HG02885 (cell line): ENCODE results near the gene TCHHL1.

Experiments used
- ATAC-seq: cut with Tn5 transposase; IDR thresholded peaks from one replicate; pipeline ENCODE4 v1.9.1; 2021; ENCODE audit warnings: mild to moderate bottlenecking; ENCODE audit not compliant: unreplicated experiment, poor library complexity

The TCHHL1 gene

DNA sequence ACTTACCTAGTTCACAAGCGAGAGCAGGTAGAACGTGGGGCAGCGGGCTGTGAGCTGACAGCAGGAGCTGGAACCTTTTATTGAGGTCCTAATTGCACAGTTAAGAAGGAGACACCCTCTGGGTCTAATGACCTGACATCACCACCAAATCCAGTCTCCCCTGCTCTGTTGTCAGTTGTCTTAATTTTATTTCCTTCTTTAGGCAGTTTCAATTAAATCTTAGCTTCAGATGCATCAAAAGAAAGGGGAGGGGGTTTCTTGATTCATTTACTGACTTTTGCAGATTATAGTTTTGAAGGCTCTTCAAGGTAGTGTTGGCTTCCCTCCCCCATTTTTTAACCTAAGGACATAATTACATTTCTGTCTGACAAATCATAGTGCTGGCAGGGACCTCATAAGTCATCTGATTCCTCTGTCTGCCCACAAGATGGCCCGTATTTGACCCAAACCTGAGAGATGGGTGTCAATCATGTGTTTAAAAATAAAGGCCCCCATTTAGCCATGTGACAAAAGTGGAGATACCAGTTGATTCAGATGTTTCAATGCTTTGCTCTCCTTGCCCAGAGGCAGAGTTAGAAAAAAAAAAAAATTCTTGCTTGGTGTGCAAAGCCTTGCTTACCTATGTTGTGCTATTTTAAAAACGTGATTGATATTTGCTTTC, at the start of gene TCHHL1:
TCHHL1 (minus strand) TSS at position 51 of the 661 bp plus-strand sequence. CDS start 921 bp downstream, outside the sequence.
- ATAC-seq = no peak

DNA sequence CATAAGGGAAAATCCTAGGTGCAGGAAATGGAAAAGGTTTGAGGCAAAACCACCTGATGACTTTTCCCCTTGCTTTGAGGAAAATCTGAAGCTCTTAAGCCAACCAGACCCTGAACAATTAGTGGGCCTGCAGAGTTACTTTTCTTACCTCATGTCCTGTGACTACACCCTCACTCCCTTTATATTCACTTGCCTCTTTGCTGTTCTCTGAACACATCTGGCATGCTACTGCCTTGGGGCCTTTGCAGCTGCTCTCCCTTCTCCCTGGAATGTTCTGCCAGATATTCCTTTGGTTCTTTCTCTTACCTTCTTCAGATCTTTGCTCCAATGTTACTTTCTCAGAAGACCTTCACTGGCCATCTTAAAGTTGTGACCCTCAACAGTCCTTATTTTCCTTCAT, 48.4 kb upstream of the TCHHL1 start:
- no peak for ATAC-seq

DNA sequence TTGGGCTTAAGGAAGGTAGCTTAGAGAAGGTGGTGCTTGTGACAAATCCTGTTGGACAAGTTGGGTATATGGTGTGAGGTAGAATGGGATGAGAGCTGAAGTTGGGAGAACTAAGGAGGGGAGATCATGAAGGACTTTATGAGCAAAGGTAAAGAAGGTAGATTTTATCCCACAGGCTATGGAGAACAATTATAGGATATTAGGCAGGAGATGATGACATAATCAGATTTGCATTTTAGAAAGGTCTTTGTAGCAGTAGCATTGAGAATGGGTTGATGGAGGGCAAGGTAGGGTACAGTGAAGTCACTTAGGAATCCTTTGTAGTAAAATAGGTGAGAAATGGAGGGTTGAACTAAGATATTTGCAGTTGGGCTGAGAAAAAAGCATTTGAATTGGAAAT, 41.3 kb upstream of the TCHHL1 start:
- no peak for ATAC-seq

DNA sequence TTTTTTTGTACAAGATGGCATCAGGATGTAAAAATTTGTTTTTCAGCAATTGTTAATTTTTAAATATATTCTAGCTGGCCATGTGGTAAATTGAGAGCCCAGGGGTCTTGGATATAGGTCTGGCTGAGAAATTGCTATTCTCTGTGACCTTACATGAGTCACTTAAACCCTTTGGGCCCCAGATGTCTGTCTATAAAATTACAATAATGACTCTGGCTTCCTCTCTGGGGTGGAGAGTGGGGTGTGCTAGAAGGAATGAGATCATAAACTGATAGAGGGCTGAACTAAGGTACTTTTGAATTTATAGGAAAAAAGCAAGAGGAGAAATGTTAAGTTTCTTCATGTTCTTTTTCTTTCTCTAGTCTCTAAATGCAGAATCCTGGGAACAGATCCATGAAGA, 38.8 kb upstream of the TCHHL1 start:
- no peak for ATAC-seq

DNA sequence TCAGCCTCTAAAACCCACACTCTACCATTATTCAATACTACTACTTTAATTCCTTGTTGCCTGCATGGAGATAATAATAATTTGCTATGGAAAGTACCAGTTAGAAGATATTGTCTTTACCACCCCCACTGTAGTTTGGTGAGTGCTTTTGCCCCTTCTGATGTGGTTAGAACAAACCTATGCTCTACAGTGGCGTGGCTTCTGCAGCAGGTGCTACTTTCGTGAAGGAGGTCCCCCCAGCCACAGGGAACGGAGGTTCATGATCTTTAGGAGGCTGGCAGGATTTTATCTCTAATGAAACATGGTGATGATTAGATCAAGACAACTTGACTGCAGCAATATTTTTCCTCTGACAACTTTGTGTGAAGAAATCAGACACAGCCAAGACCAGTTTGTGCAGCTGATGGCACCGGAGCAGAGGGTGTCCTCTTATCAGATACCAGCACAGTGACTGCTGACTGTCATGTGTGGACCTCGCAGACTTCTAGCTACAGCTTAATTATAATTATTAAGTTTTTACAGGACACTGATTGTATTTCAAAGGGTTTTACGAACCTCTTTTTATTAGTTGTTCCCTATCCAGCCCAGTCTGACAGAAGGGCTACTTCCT, 37.1 kb upstream of the TCHHL1 start:
- ATAC-seq = no peak

DNA sequence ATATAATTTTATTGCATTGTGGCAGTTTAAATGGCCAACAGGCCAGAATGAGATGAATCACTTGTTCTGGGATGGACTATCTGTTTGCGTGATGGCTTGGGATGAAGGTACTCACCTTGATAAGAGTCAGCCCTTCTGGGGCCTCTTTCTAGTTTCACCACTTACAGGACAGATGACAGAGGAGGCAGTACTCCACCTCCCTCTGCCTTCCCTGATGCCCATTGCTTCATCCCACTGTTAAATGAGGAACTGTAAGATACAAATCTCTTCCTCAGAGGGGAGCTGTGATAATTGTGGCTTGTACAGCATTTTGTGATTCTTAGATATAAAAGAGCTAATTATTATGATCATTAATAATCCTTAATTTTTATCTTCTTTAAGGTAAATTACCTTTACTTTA, 30.1 kb upstream of the TCHHL1 start:
- no peak for ATAC-seq

DNA sequence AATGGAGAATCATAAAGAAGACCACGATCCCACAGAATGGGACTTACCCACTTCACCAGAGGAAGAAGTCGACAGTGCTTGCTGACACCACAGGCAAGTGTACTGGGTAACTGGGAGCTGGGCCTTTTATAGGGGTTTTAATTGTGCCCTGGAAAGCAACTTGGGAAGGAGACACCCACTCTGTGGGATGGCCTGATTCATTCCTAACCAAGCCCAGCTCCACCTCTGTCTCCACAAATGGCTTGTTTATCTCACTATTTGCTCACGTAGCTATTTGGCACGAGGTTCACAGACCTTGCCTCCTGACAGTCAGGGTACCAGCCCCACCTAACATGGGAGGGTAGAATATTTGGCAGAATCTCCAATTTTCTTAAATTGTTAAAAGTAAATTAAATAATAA, 26.5 kb upstream of the TCHHL1 start, which contains the start of gene TCHH:
TCHH (minus strand) TSS at position 101 of the 400 bp plus-strand sequence. CDS start 1,364 bp downstream, outside the sequence.
- no peak for ATAC-seq

DNA sequence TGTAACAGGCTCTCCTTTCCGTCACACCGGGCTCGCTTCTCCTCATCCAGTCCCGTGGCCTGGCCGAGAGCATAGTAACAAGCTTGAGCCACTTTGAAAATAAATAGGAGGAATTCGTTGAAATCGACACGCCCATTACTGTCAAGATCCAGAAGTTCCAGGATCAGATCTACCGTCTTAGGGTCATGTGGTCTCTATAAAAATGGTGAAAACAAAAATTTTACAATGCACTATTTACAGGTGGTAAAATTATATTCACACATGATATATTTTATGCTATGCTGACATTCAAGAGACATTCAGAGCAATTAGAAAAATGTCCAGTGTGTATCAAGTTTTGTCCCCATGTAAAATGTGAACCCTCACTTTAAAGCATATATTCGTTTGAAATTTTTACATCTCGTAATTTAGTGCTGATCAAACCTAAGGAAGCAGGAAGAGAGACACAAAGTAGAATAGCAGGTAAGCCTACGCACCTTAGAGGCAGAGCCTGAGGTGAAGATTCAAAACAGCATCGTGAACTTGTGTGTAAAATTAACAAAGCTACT, 24.1 kb upstream of the TCHHL1 start:
- ATAC-seq = no peak

DNA sequence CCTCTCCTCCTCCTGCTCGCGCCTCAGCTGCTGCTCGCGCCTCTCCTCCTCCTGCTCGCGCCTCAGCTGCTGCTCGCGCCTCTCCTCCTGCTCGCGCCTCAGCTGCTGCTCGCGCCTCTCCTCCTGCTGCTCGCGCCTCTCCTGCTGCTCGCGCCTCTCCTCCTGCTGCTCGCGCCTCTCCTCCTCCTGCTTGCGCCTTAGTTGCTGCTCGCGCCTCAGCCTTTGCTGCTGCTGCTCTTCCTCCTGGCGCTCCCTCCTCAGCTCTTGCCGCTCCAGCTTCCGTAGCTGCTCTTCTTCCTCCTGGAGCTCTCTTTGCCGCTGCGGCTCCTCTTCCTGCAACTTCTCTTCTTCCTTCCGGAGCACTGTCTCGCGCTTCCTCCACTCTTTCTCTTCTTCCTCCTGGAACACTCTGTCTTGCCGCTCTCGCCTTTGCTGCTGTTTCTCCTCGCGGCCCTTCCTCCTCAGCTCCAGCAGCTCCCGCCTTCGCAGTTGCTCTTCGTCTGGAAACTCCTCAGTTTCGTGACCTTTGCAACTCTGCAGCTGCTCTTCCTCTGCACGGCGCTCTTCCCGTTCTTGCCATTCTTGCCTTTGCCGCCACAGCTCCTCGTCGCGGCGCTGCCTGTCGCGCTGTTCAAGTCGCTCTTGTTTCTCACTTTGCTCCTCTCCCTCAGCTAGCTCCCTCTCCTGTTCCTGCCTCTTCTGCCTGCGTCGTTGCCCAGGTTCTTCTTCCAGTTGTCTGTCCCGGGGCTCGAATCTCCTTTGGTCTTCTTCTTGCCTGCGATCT, 23.4 kb upstream of the TCHHL1 start:
- no peak for ATAC-seq

DNA sequence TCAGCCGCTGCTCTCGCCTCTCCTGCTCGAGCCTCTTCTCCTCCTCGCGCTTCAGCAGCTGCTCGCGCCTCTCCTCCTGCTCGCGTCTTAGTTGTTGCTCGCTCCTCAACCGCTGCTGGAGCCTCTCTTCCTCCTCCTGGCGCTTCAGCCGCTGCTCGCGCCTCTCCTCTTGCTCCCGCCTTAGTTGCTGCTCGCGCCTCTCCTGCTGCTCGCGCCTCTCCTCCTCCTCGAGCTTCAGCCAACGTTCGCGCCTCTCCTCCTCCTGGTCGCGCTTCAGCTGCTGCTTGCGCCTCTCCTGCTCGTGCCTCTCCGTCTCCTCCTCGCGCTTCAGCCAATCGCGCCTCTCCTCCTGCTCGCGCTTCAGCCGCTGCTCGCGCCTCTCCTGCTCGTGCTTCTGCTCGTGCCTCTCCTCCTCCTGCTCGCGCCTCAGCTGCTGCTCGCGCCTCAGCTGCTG, 22.7 kb upstream of the TCHHL1 start:
- no peak for ATAC-seq

DNA sequence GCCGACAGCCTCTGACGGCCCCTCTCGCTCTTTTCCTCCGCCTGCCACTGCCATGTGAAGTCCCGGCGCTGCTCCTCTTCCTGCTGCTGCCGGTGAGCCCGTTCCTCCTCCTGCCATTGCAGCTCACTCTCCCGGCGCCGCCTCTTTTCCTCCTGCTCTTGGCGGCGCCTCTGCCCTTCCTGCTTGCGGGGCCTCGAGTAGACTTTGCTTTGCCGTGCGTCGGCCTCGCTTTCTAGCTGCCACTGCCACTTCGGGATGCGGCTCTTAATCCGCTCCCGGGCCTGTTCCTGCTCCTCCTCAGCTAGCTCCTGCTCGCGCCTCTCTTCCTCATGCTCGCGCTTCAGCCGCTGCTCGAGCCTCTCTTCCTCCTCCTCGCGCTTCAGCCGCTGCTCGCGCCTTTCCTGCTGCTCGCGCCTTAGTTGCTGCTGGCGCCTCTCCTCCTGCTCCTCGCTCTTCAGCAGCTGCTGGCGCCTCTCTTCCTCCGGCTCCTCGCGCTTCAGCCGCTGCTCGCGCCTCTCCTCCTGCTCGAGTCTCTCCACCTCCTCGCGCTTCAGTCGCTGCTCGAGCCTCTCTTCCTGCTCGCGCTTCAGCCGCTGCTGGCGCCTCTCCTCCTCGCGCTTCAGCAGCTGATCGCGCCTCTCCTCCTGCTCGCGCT, 22.1 kb upstream of the TCHHL1 start:
- no peak for ATAC-seq

DNA sequence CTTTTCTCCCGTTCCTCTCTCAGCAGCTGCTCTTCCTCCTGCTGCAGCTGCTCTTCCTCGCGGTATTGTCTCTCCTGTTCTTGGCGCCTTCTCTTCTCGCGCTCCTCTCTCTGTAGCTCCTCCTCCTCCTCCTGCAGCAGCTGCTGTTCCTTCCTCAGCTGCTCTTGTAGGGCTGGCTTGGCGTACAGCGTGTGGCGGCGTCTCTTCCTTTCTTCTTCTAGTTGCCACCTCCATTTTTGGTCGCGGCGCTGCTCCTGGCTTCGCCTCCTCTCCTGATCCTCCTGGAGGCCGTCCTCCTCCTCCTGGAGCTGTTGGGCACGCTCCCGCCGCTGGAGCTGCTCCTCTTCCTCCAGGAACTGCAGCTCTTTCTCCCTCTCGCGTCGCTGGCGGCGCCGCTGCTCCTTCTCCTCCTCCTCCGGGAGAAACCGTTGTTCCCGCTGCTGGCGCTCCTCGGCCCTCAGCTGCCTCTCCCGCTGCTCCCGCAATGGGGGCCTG, 21.5 kb upstream of the TCHHL1 start:
- no peak for ATAC-seq

DNA sequence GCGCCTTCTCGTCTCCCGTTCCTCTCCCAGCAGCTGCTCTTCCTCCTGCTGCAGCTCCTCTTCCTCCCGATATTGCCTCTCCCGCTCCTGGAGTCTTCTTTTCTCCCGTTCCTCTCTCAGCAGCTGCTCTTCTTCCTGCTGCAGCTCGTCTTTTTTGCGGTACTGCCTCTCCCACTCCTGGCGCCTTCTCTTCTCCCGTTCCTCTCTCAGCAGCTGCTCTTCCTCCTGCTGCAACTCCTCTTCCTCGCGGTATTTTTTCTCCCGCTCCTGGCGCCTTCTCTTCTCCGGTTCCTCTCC, 21.1 kb upstream of the TCHHL1 start:
- no peak for ATAC-seq

DNA sequence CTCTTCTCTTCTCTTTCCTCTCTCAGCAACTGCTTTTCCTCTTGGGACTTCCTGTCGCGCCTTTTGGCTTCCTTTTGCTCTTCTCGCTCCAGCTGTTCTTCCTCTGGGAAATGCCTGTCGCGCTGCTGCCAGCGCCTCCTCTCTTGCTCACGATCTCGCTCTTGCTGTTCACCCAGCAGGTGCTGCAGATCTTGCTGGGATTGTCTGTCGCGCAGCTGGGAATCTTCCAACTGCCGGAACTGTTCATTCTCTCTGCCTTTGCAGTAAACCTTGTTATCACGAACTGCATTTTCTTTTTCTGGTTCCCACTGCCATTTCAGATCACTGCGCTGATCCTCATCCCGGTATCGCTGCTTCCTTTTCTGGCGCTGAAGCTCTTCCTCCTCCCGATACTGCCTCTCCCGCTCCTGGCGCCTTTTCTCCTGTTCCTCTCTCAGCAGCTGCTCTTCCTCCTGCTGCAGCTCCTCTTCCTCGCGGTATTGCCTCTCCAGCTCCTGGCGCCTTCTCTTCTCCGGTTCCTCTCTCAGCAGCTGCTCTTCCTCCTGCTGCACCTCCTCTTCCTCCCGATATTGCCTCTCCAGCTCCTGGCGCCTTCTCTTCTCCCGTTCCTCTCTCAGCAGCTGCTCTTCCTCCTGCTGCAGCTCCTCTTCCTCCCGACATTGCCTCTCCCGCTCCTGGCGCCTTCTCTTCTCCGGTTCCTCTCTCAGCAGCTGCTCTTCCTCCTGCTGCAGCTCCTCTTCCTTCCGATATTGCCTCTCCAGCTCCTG, 20.6 kb upstream of the TCHHL1 start:
- no peak for ATAC-seq

DNA sequence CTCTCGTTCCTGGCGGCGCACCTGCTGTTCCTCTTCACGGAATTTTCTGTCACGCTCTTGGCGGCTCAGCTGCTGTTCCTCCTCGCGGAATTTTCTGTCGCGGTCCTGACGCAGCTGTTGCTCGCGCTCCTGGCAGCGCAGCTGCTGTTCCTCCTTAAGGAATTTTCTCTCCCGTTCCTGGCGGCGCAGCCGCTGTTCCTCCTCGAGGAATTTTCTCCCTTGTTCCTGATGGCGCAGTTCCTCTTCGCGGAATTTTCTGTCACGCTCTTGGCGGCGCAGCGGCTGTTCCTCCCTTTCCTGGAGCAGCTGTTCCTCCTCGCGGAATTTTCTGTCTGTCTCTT, 20.0 kb upstream of the TCHHL1 start:
- ATAC-seq = no peak

DNA sequence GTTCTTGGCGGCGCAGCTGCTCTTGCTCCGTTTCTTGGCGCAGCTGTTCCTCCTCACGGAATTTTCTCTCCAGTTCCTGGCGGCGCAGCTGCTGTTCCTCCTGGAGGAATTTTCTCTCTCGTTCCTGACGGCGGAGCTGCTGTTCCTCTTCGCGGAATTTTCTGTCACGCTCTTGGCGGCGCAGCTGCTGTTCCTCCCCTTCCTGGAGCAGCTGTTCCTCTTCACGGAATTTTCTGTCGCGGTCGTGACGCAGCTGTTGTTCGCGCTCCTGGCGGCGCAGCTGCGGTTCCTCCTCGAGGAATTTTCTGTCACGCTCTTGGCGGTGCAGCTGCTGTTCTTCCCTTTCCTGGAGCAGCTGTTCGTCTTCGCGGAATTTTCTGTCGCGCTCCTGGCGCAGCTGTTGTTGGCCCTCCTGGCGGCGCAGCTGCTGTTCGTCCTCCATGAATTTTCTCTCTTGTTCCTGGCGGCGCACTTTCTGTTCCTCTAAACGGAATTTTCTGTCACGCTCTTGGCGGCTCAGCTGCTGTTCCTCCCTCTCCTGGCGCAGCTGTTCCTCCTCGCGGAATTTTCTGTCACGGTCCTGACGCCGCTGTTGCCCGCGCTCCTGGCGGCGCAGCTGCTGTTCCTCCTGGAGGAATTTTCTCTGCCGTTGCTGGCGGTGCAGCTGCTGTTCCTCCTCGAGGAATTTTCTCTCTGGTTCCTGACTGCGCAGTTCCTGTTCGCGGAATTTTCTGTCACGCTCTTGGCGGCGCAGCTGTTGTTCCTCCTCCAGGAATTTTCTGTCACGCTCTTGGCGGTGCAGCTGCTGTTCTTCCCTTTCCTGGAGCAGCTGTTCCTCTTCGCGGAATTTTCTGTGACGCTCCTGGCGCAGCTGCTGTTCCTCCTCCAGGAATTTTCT, 19.4 kb upstream of the TCHHL1 start:
- no peak for ATAC-seq

DNA sequence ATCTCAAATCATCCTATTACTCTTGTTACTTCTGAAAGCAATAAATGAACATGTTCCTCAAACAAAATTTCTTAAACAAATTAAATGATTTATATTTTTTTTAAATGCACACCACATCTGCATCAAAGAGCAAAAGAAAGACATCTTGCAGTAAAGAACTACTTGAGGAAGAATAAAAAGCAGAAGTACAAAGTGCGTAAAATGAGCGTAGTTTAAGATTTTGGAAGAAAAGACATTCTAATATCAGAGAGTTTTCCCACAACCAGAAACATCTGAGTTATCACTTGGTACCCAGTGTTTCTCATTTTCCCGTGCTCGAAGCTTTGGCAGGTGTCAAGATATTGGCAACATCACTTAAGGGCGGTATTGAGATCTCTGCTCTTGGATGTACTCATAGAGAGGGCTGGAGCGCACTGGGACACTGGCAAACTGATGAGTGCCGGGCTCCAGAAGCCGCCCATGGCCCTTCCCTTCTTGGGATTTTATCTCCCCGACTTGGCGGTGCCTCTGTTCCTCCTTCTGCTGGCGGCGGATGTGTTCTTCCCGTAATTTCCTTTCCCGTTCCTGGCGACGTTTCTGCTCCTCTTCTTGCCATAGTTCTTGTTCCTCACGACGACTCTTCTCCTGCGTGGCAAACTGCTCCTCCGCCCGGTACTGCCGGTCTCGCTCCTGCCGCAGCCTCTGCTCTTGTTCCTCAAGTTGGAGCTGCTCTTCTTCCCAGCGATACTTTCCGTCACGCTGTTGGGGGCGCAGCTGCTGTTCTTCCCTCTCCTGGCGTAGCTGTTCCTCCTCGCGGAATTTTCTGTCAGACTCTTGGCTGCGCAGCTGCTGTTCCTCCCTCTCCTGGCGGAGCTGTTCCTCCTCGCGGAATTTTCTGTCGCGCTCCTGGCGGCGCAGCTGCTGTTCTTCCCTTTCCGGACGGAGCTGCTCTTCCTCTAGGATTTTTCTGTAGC, 18.4 kb upstream of the TCHHL1 start:
- ATAC-seq = no peak

DNA sequence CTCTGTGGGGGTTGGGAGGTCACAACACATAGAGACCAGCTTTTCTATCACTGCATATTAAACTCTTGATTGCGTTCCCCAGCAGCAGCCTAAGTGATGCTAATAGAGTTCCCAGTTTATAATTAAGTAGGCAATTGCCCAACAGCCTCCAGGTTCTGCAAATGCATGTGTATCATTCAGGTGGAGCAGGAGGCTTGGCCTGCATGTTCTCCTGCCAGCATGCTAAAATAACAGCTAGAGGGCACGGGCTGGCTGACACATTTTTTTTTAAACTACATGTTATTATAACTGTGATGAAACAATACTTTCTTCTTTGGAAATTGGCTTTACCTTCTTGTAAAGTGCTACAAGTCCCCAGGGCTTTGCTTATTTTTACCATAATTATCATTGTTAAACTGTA, 16.0 kb upstream of the TCHHL1 start:
- no peak for ATAC-seq
